Iris pigment epithelial cell (primary cell): ENCODE results near the gene SH3BP2.

ENCODE experiments used
- DNase-seq: peaks from one replicate; pipeline ENCODE4 v3.0.0-alpha.2; 2011; ENCODE audit warnings: low read depth

SH3BP2 gene, protein sequence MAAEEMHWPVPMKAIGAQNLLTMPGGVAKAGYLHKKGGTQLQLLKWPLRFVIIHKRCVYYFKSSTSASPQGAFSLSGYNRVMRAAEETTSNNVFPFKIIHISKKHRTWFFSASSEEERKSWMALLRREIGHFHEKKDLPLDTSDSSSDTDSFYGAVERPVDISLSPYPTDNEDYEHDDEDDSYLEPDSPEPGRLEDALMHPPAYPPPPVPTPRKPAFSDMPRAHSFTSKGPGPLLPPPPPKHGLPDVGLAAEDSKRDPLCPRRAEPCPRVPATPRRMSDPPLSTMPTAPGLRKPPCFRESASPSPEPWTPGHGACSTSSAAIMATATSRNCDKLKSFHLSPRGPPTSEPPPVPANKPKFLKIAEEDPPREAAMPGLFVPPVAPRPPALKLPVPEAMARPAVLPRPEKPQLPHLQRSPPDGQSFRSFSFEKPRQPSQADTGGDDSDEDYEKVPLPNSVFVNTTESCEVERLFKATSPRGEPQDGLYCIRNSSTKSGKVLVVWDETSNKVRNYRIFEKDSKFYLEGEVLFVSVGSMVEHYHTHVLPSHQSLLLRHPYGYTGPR

DNA sequence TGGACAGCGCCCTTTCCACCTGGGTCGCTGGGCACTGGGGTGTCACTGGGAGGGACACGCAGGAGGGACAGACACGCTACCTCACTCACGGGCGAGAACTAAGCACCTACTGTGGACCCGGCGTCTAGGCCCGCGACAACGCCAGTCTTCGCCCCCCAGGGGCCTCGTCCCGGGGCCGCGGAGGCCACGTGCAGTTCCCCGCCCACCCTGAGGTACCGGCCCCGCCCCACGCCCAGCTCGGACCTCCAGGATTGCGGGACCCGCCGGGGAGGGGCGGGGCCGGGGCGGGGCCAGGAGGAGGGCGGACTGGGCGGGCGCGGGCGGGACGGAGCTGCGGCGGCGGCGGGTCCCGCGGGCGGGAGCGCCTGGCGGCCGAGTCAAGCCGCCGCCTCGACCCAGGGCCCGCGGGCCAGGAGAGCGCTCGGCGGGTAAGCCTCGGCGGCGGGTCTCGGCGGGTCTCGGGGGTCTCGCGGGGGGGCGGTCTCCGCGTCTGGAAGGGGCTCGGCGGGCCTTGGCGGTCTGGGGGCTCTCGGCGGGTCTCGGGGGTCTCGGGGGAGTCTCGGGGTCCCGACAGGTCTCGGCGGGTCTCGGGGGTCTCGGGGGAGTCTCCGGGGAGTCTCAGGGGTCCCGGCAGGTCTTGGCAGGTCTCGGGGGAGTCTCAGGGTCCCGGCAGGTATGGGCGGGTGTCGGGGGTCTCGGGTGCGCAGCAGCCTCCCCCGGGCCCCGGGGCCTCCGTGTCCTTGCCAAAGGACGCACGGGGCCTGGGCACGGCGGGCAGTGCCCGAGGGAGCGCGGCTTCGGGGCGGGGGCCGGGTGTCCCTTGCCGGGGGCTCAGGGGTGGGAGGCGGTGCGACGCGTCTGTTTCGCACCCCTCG, at the start of gene SH3BP2:
Gene SH3BP2, plus strand, starts transcription at position 375 of the 875 bp plus-strand sequence. CDS start 27,533 bp downstream, outside the sequence.
- peak; percentile 63 for DNase-seq

DNA sequence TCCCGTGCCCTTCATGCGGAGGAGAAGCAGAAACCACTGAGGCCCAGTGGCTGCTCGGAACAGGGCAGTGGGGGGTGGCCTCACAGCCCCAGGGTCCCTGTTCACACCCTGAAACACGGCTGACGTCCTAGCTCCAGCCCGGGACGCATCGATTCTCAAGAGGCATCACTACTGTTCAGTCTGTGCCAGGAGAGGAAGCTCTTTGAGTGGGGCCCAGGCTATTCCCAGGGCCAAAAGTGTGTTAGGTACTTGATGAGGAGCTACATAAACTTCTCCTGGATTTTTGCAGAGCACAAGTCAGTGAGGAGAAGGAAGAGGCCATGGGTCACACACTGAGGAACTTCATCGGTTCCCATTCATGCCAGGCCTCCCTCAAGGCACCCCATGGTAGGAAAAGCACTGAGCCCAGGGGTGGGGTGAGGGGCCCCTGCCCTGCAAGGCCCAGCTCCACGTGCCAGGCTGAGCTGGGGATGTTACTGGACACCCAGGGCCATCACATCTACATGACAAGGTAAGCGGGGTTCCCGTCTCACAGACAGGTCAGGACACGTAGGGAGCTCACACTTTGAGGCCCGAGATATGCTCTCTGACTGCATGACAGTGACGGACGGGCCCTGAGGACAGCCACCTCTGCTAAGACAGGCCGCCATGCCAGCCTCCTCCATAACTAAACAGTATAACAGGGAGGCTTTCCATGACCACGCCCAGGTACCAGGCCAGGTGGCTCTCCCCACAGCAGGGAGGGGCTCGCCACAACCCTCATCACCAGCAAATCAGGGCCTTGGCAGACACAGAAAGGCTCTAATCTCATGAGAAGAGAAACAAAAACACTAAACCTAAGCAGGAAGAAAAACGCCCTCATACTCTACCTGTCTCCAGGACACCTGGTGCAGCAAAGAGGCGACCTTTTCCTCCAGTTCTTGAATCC, 49.1 kb upstream of the SH3BP2 start:
- no peak for DNase-seq

DNA sequence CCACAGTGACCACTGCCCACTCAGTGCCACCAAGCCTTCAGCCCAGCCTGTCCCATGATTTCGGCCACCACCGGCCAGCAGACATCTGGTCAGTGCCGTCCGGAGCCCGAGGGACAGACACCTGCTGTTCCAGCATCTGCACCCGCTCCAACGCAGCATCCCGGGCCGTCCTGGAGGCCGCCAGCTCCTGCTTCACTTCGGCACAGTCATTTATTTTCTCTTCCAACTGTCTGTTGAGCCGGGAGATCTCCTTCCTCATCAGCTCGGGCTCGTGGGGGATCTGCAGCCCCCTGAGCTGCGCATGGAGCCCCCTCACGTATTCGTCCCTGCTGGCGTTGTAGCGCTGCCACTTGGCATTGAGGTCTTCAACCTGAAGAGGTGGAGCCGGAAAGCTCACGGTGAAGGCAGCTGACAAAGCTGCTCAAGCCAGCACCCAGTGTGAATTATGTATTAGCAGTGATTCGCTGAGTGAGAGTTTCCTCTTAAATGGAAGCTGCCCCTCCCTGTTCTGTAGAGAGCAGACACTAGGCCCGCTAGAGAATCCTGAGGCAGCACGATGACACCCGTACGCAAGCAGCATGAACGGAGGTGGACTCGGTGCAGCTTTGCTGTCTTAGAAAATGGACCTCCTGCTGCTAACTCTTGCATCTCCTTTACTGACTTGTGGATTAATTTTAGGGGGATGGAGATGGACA, 48.2 kb upstream of the SH3BP2 start:
- DNase-seq = no peak

DNA sequence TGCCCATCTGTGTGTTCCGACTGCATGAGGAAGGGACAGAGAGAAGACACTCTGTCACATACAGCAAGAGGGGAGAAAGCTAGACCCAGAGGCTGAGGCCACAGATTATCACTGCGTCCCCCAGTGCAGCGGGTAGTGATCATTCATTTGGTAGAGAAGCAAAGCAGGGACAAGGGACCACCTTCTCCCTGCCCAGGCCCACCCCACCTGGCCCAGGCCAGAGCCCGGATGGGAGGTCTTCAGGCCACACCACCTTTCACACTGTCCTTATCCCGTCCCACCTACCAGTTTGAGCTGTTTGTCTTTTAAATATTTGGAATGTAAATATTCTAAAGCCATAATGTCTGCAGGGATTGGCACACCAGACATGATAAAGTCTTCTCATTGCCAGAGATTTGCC, 47.4 kb upstream of the SH3BP2 start:
- no peak for DNase-seq

DNA sequence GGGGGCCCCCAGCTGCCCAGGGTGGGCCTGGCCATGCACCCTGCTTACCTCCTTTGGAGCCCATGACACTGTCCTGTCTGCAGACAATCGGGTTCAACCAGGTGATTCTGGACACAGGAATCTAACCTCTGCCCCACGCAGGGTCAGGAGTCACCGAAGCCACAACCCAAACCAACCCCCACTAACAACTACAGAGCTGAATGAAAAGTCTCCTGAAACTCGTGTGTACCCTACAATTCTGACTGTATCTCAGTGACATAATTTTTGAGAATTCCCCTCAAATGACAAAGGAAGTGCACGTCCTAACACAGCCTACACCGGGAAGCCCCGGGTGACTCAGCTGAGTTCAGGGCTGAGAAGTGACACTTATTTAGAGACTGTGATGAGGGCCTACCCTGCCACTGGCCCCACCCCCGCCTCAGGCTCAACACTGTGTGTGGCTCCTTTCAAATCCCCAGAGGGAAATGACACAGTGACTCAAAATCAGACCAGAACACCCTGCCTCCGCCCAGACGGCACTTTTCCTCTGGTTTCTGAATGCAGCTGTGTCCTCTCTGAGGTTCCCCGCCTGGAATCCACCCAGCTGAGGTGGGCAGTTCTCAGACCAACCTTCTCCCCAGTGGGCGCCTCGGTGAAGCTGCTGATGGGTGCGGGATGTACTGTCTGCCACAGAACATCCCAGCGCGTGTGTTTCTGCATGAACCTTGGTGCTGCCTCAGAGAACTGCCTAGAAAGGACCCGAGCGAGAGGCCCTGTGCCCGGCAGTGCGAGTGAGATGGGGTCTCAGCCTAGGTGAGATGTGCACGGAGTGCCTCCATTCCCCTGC, 46.7 kb upstream of the SH3BP2 start:
- DNase-seq = peak; percentile 63

DNA sequence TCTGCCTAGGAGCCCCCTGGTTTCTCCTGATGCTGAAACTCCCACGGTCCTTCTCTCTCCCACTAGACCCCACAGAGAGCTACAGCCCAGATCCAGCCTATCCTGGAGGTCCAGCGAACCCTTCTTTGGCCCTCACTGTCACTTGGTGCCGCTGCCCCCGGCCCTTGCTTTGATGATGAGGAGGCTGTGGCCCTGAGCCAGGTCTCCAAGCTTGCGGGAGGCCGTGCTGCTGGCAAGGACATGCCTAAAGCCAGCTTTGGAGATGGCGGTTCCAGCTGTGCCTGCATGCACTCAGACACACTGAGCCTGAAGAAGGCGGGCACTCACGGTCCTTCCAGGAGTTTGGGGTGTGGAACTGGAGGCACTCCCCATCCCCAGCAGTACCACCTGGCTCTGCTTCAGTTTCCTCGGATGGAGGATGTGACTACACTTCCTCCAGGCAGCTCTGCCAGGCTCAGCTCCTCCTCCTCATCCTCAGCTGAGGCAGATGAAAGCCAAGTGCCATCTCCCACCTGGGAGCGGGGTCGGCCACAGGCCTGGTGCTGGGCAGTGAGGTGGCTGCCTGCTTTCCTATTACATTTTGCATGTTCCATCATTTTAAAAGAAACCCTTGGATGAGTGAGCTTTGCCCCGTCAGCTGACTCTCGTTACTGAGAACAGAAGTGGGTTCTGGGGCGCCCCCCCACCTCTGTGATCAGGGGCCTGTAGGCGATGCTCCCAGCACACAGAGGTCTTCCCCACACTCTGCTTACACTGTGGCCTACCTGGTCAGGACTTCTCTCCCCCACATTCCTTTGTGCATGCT, 45.8 kb upstream of the SH3BP2 start:
- no peak for DNase-seq

DNA sequence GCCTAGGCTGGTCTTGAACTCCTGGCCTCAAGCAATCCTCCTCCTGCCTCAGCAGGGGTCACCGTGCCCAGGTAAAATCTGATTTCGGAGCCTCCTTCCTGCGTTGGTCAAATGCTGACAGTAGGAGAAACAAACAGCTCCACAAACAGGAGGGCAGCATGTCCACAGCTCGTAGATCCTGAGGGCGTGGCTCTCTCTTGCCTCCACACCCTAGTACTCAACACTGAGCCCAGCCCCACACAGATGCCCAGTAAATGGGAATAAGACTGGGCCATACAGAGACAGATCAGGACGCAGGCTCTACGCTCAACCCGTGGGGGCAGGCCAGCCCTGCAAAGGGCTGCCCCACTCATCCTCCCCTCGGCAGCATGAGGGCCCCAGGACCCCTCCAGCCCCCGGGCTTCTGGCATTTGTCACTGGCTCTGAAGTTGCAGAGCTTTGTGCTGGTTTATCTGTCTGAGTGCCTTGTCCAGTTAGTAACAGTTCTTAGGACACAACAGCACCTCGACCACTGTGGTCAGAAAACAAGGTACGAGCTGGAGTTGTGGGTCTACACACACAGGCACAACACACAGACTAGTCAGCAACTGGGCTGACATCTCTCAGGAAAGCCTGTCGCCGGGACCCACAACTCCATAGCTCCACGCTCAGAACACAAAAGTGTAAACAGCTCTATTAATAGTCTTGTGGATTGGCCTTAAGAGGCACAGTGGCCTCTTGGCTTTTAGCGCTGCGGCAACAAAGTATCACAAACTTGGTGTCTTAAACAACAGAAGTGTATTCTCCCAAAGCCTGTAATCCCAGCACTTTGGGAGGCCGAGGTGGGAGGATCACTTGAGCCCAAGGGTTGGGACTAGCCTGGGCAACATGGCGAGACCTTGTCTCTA, 41.9 kb upstream of the SH3BP2 start:
- no peak for DNase-seq

DNA sequence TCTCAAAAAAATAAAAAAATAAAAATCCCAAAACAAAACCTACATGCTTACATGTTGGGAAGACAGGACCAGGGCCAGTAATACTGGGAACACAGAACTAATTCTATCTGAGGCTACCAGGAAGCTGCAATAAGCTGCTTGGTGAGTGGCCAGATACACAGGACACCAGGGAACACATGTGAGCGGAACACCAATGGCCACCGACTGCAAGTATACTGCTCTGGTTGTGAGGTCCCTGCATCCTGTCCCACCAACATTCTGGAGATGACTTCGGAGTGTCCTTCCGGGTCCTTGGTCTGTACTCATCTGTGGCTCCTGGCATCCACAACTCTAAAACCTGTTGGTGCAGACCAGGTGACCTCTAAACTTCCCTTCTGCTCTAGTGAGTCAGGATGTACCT, 39.4 kb upstream of the SH3BP2 start:
- no peak for DNase-seq

DNA sequence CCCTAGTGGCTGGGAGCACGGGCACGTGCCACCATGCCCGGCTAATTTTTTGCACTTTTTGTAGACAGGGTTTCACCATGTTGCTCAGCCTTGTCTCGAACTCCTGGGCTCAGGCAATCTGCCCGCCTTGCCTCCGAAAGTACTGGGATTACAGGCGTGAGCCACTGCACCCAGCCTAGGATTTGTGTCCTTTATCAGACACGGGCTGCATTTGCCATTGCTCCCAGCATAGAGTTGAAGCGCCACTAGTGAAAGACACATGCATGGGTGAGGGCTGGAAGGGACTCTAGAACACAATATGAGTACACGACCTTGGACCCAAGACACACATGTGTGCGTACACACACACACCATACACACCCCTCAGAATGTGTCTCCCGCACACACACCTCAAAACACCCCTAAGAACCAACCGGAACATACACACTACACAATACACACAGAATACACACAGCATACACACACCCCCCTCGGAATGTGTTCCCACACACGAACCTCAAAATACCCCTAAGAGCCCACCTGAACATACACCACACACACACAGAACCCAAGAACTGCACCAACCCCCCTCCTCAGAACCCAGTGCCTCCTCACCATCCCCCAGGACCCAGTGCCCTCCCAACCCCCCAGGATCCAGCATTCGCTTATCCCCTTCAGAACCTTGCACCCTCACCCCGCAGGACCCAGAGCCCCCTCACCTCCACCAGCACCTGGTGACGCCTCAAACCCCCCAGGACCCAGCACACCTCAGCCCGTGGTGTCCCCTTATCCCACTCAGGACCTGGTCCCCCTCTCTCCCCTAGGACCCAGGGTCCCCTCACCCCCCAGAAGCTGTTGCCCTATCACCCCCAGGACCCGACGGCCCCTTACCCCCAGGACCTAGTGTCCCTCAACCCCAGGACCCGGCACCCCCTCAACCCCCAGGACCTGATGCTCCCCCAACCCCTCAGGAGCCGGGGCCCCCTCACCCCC, 37.8 kb upstream of the SH3BP2 start:
- no peak for DNase-seq

DNA sequence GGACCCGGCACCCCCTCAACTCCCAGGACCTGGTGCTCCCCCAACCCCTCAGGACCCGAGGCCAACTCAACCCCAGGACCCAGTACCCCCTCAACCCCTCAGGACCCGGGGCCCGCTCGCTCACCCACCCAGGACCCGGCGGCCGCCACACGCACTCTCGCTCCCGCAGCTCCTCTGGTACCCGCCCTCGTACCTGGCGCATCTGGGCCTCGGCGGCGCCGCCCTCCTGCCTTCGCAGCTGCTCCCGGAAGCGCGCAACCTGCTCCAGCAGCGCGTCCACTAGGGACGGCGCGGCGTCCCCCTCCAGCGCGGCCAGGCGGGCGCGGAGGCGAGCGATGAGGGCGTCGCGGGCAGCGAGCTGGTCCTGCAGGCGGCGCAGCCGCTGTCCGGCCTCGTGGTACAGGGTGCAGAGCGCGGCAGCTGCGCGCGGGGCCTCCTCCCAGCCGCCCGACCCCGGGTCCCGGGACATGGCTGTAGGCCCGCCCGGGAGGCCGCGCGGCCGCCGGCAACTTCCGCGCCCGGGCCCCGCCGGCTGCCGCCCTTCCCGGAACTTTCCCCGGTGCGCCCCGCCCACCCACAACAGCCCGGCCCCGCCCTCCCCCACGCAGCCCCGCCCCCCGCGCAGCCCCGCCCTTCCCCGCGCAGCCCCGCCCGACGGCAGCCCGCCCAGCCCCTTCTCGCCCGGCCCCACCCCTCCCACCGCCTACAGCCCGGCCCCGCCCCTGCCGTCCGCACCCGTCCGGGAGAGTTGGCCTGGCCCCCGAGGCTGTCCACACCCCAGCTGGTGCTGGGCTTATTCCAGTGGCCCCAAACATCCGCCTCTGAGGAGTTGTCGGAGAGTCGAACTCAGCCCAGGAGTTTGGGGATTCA, 36.8 kb upstream of the SH3BP2 start, which contains the start of gene TNIP2:
Gene TNIP2, minus strand, starts transcription at position 516 of the 870 bp plus-strand sequence. Its CDS starts 47 bp downstream, at position 469.
- peak; percentile 74 for DNase-seq

DNA sequence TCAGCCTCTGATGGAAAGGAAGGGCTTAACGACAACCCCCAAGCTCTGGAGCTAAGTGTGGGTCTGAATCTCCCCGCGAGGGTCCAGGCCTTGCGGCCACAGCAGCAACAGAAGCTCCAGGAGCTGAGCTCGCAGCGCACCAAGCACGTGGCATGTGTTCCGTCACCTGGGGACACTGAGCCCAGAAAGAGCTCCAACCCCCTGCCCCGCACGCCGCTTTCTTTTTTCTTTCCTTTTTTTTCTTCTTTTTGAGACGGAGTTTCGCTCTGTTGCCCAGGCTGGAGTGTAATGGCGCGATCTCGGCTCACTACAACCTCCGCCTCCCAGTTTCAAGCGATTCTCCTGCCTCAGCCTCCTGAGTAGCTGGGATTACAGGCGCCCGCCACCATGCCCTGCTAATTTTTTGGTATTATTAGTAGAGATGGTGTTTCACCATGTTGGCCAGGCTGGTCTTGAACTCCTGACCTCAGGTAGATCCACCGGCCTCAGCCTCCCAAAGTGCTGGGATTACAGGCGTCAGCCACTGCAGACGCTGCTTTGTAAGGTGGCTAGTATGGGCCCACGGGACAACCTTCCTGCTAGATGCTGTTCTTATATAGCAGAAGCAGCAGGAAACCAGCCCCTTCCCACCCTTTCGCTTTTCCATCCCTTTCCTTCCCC, 36.1 kb upstream of the SH3BP2 start:
- DNase-seq = no peak

DNA sequence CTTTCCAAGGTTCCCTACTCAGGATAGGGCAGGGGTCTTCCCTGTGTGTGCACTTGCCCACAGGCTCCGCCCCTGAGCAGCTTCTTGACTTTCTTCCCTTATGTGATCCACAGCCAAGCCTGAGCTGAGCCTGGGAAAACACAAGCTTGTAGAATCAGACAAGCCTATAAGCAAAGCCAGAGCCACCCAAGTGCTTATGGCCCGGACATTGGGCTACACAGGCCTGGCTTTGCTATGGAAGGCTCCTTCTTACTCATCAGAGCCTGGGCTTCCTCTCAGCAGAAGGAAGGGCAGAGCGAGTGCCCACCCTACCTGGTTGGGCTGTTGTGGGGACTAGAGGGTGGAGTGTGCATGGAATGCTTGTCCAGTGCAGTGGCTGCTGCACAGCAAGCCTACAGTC, 35.5 kb upstream of the SH3BP2 start:
- DNase-seq = no peak

DNA sequence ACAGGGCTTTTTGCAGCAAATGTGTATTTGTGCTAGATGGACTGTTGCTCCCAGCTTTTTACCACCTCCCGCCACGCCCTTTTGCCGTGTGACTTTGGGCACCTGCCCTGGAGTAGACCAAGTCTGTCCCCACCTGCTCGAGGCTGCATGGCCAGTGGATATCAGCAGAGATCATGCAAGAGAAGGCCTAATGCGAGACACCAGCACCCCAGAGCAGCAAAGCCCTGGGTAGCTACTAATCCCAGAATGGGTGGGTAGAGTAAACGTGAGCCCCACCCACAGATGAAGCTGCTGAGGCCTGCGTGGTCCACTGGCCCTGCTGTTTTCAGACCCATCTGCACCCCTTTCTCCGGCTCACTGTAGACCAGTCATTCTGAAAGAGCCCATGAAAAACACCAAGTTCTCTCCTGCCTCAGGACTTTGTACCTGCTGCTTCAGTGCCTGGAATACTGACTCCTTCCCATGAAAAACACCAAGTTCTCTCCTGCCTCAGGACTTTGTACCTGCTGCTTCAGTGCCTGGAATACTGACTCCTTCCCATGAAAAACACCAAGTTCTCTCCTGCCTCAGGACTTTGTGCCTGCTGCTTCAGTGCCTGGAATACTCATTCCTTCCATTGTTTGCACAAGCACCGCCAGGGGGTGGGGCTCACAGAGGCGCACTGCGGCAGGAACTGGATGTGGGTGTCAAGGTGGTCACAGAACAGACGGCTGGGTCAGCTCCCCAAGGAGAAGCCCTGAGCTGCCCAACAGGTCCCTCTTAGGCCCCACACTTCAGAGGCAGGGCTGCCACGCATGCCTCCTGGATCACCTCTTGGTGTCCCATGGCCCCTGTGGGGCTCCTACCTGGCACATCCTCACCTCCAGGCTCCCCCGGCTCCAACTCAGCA, 31.6 kb upstream of the SH3BP2 start:
- DNase-seq = peak; percentile 32

DNA sequence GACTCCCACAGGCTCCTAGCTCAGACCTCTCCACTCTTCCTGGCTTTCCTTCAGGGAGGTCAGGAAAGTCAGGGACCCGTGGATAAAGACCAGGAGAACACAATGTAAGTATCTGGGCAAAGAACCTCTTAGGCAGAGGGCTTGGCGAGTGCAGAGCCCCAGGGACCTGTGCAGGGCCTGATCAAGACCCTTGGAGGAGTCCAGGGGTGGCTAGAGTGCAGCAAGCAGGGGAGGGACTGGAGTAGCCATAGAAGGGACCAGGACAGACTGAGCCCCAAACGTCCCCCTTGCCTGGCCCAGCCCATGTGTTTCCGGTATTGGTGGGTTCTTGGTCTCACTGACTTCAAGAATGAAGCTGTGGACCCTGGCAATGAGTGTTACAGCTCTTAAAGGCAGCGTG, 30.8 kb upstream of the SH3BP2 start:
- no peak for DNase-seq
